NT2/D1 (cell line): ENCODE measurements around the gene GPSM1.

Experiments
- DNase-seq: peaks from one replicate; pipeline ENCODE4 v3.0.0-alpha.2; 2011; ENCODE audit warnings: low read depth, low spot score
- H3K27me3 ChIP-seq: 2 replicates; pipeline ENCODE4 v1.6.0; 2011; ENCODE audit warnings: mild to moderate bottlenecking; ENCODE audit not compliant: insufficient read length, insufficient read depth
- H3K36me3 ChIP-seq: 2 replicates; pipeline ENCODE4 v1.6.1; 2011; ENCODE audit warnings: mild to moderate bottlenecking, low read length, mixed read lengths; ENCODE audit not compliant: insufficient read depth, insufficient read length
- H3K4me1 ChIP-seq: 2 replicates; pipeline ENCODE4 v1.5.1; 2011; ENCODE audit not compliant: insufficient read depth, insufficient read length
- H3K4me3 ChIP-seq: 2 replicates; pipeline ENCODE4 v1.5.1; 2011; ENCODE audit warnings: low read depth; ENCODE audit not compliant: insufficient read length
- H3K9ac ChIP-seq: 2 replicates; pipeline ENCODE4 v1.6.0; 2011; ENCODE audit warnings: low read depth; ENCODE audit not compliant: insufficient read length
- H3K9me3 ChIP-seq: 2 replicates; pipeline ENCODE4 v1.5.1; 2011; ENCODE audit warnings: mild to moderate bottlenecking, low read length; ENCODE audit not compliant: insufficient read depth
- SUZ12 ChIP-seq: IDR thresholded peaks from 2 replicates; pipeline ENCODE4 v1.6.1; 2011; ENCODE audit not compliant: insufficient read length, insufficient read depth; ENCODE audit errors: extremely low read depth
- YY1 ChIP-seq: IDR thresholded peaks from 2 replicates; pipeline ENCODE4 v1.6.1; 2011; ENCODE audit not compliant: insufficient read length, insufficient read depth
- ZNF274 ChIP-seq: IDR thresholded peaks from 2 replicates; pipeline ENCODE4 v1.6.1; 2011; ENCODE audit warnings: mild to moderate bottlenecking, low read depth, low read length

The GPSM1 gene

DNA sequence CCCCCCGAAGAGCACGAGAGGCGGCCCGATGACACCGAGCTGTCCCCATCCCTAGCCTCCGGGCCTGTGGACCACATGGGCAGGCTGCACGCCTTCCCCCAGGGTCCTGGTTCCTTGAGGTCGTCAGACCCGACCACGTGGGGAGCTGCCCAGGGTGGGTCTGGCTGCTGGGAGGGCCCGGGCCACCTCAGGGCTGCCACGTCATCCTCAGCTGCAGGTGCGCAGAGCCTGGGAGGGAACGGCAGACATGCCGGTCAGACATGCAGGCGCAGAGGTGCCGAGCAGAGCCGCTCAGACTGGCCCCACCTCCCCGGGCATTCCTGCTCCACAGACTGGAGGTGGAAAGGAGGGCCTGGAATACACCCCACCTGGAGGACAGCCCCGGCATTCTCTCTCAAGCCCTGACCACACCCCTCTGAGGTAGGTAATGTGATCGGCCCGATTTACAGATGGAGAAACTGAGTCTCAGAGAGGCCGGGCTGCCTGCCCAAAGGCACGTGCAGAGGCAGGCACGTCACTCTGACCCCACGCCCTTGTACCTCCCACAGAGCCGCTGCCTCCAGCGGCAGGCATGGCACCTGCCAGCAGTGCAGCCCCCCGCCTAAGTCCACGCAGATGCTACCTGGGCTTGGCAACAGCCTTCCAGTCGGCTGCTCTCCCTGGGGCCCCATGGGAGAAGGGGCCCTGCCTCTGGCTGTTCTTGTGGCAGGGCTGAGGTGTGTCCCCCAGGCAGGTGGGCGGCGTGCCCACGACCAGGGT, 24.1 kb upstream of the GPSM1 start:
- no peak for TF ChIP-seq ZNF274
- TF ChIP-seq YY1 = no peak
- no peak for TF ChIP-seq SUZ12
- Histone ChIP-seq H3K36me3 (no peaks in the 10 kb centered on the region), H3K4me3 (no peak overlapping the region), H3K4me1 (peaks cover 35% of the 10 kb centered on the region), H3K27me3 (no peaks in the 10 kb centered on the region), H3K9me3 (no peaks in the 10 kb centered on the region), H3K9ac (peak overlapping the region; percentile 1)
- no peak for DNase-seq

- TF ChIP-seq YY1 (no peak), SUZ12 (no peak), ZNF274 (no peak)
- no peaks in the 10 kb centered on the region for H3K27me3 ChIP-seq
- no peak for DNase-seq
- no peaks in the 10 kb centered on the region for H3K9me3 ChIP-seq
- peak within 1 kb of the TSS; percentile 3 for H3K9ac ChIP-seq
- H3K36me3 ChIP-seq = no peaks in the 10 kb centered on the region
- peaks cover 31% of the 10 kb centered on the region for H3K4me1 ChIP-seq
- no peak within 1 kb of the TSS for H3K4me3 ChIP-seq
Observed at GRCh38 chr9:136303825-136304416, 23.4 kb upstream of the GPSM1 start, which contains the start of gene CCDC187. TSS of gene CCDC187 (minus strand) at chr9:136304094. CDS start at chr9:136303830, 264 bp downstream.

GRCh38 chr9:136304456-136304855, 22.9 kb upstream of the GPSM1 start:
- no peaks in the 10 kb centered on the region for H3K36me3 ChIP-seq
- H3K27me3 ChIP-seq = no peaks in the 10 kb centered on the region
- H3K4me1 ChIP-seq = peaks cover 25% of the 10 kb centered on the region
- H3K4me3 ChIP-seq = no peak overlapping the region
- peak overlapping the region; percentile 3 for H3K9ac ChIP-seq
- no peaks in the 10 kb centered on the region for H3K9me3 ChIP-seq
- no peak for TF ChIP-seq YY1
- no peak for TF ChIP-seq SUZ12
- no peak for TF ChIP-seq ZNF274
- no peak for DNase-seq

- H3K4me3 ChIP-seq = no peak overlapping the region
- peaks cover 25% of the 10 kb centered on the region for H3K4me1 ChIP-seq
- no peak for TF ChIP-seq SUZ12
- no peak for TF ChIP-seq ZNF274
- no peak for TF ChIP-seq YY1
- DNase-seq = no peak
- H3K9ac ChIP-seq = peak overlapping the region; percentile 13
- H3K36me3 ChIP-seq = no peaks in the 10 kb centered on the region
- H3K27me3 ChIP-seq = no peaks in the 10 kb centered on the region
- H3K9me3 ChIP-seq = no peaks in the 10 kb centered on the region
Observed at GRCh38 chr9:136304981-136305380, 22.4 kb upstream of the GPSM1 start.

DNA sequence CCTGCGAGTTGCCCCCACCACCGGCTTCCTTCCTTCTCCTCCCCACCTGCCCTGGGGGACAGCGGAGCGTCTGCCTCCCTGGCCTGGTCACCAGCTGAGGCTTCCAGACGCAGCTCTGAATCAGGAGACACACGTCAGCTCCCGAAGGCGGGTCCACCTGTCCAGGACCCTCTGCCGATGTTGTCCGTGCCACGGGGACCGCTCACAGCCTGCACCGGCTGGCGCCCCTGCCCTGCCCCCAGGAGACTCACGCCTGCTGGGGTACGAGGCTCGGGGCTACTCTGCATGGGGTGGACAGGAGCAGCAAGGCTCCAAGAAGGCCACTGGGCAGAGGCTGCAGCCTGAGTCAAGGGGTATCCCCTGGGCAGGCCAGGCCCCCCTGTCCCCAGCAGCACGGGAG, 21.5 kb upstream of the GPSM1 start:
- no peak for TF ChIP-seq YY1
- no peak for TF ChIP-seq ZNF274
- no peak for TF ChIP-seq SUZ12
- Histone ChIP-seq H3K4me1 (peaks cover 25% of the 10 kb centered on the region), H3K9me3 (no peaks in the 10 kb centered on the region), H3K9ac (no peak overlapping the region), H3K27me3 (no peaks in the 10 kb centered on the region), H3K4me3 (no peak overlapping the region), H3K36me3 (no peaks in the 10 kb centered on the region)
- no peak for DNase-seq

- no peak for TF ChIP-seq SUZ12
- TF ChIP-seq ZNF274 = no peak
- no peak for TF ChIP-seq YY1
- H3K27me3 ChIP-seq = no peaks in the 10 kb centered on the region
- no peak for DNase-seq
- no peak overlapping the region for H3K4me3 ChIP-seq
- H3K36me3 ChIP-seq = no peaks in the 10 kb centered on the region
- no peak overlapping the region for H3K9ac ChIP-seq
- H3K4me1 ChIP-seq = peaks cover 31% of the 10 kb centered on the region
- no peaks in the 10 kb centered on the region for H3K9me3 ChIP-seq
Observed at GRCh38 chr9:136306211-136307208, 20.8 kb upstream of the GPSM1 start.

DNA sequence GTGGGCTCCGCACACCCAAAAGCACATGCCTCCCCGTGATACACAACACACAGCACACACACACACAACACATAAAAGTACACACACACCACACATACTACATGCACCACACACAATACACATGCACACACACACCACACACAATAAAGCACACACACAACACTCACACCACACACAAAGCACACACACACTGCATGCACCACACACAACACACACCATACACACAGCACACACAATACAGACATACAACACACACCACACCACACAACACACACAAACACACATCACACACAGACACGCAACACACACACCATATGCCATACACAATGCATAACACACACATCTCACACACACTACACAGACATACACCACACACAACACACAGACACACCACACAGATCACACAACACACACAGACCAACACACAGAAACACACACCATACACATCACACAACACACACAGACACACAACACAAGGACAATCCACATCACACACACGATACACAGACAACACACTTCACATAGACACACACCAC, 20.1 kb upstream of the GPSM1 start:
- H3K9me3 ChIP-seq = no peaks in the 10 kb centered on the region
- H3K4me1 ChIP-seq = peaks cover 31% of the 10 kb centered on the region
- DNase-seq = no peak
- no peak overlapping the region for H3K9ac ChIP-seq
- no peaks in the 10 kb centered on the region for H3K36me3 ChIP-seq
- no peak for TF ChIP-seq YY1
- TF ChIP-seq ZNF274 = no peak
- TF ChIP-seq SUZ12 = no peak
- no peaks in the 10 kb centered on the region for H3K27me3 ChIP-seq
- H3K4me3 ChIP-seq = no peak overlapping the region
